ENCODE measurements around the gene TLR7.

TLR7 gene

GRCh38 chrX:12891171-12891570, 24.3 kb downstream of the TLR7 start:
- Histone ChIP-seq H3K27me3 (ENCODE audit: control insufficient read depth, insufficient read depth, low read length) (no peaks in the 10 kb centered on the region), H3K4me1 (ENCODE audit: control insufficient read depth, insufficient read depth, low read length) (no peaks in the 10 kb centered on the region), H3K27ac (ENCODE audit: low read depth, low read length) (no peak overlapping the region), H3K9me3 (ENCODE audit: control insufficient read depth, insufficient read depth, low read length) (no peaks in the 10 kb centered on the region), H3K9ac (ENCODE audit: low read depth, low read length) (no peak overlapping the region), H3K4me3 (ENCODE audit: low read depth, low read length) (no peak overlapping the region), H3K36me3 (ENCODE audit: control insufficient read depth, insufficient read depth, low read length) (no peaks in the 10 kb centered on the region)

- Histone ChIP-seq H3K9ac (ENCODE audit: low read depth, low read length) (no peak overlapping the region), H3K36me3 (ENCODE audit: control insufficient read depth, insufficient read depth, low read length) (no peaks in the 10 kb centered on the region), H3K9me3 (ENCODE audit: control insufficient read depth, insufficient read depth, low read length) (no peaks in the 10 kb centered on the region), H3K27me3 (ENCODE audit: control insufficient read depth, insufficient read depth, low read length) (no peaks in the 10 kb centered on the region), H3K4me3 (ENCODE audit: low read depth, low read length) (no peak overlapping the region), H3K27ac (ENCODE audit: low read depth, low read length) (no peak overlapping the region), H3K4me1 (ENCODE audit: control insufficient read depth, insufficient read depth, low read length) (no peaks in the 10 kb centered on the region)
Measured at GRCh38 chrX:12891915-12892506, 25.1 kb downstream of the TLR7 start.

GRCh38 chrX:12892716-12893115, 25.8 kb downstream of the TLR7 start:
- Histone ChIP-seq H3K9me3 (ENCODE audit: control insufficient read depth, insufficient read depth, low read length) (no peaks in the 10 kb centered on the region), H3K36me3 (ENCODE audit: control insufficient read depth, insufficient read depth, low read length) (no peaks in the 10 kb centered on the region), H3K4me1 (ENCODE audit: control insufficient read depth, insufficient read depth, low read length) (no peaks in the 10 kb centered on the region), H3K27me3 (ENCODE audit: control insufficient read depth, insufficient read depth, low read length) (no peaks in the 10 kb centered on the region), H3K27ac (ENCODE audit: low read depth, low read length) (no peak overlapping the region), H3K9ac (ENCODE audit: low read depth, low read length) (no peak overlapping the region), H3K4me3 (ENCODE audit: low read depth, low read length) (no peak overlapping the region)

- Histone ChIP-seq H3K9me3 (ENCODE audit: control insufficient read depth, insufficient read depth, low read length) (no peaks in the 10 kb centered on the region), H3K9ac (ENCODE audit: low read depth, low read length) (no peak overlapping the region), H3K4me1 (ENCODE audit: control insufficient read depth, insufficient read depth, low read length) (peaks cover 6% of the 10 kb centered on the region), H3K36me3 (ENCODE audit: control insufficient read depth, insufficient read depth, low read length) (no peaks in the 10 kb centered on the region), H3K4me3 (ENCODE audit: low read depth, low read length) (no peak overlapping the region), H3K27me3 (ENCODE audit: control insufficient read depth, insufficient read depth, low read length) (no peaks in the 10 kb centered on the region), H3K27ac (ENCODE audit: low read depth, low read length) (no peak overlapping the region)
Measured at GRCh38 chrX:12894074-12895030, 27.5 kb downstream of the TLR7 start.

GRCh38 chrX:12895866-12896265, 29.0 kb downstream of the TLR7 start:
- H3K27ac ChIP-seq (ENCODE audit: low read depth, low read length), result no peak overlapping the region
- no peaks in the 10 kb centered on the region for H3K9me3 ChIP-seq (ENCODE audit: control insufficient read depth, insufficient read depth, low read length)
- H3K9ac ChIP-seq (ENCODE audit: low read depth, low read length), result no peak overlapping the region
- no peak overlapping the region for H3K4me3 ChIP-seq (ENCODE audit: low read depth, low read length)
- no peaks in the 10 kb centered on the region for H3K36me3 ChIP-seq (ENCODE audit: control insufficient read depth, insufficient read depth, low read length)
- H3K4me1 ChIP-seq (ENCODE audit: control insufficient read depth, insufficient read depth, low read length), result peaks cover 16% of the 10 kb centered on the region
- no peaks in the 10 kb centered on the region for H3K27me3 ChIP-seq (ENCODE audit: control insufficient read depth, insufficient read depth, low read length)

- Histone ChIP-seq H3K36me3 (ENCODE audit: control insufficient read depth, insufficient read depth, low read length) (no peaks in the 10 kb centered on the region), H3K27me3 (ENCODE audit: control insufficient read depth, insufficient read depth, low read length) (no peaks in the 10 kb centered on the region), H3K9ac (ENCODE audit: low read depth, low read length) (no peak overlapping the region), H3K4me3 (ENCODE audit: low read depth, low read length) (no peak overlapping the region), H3K9me3 (ENCODE audit: control insufficient read depth, insufficient read depth, low read length) (no peaks in the 10 kb centered on the region), H3K27ac (ENCODE audit: low read depth, low read length) (no peak overlapping the region), H3K4me1 (ENCODE audit: control insufficient read depth, insufficient read depth, low read length) (peaks cover 16% of the 10 kb centered on the region)
Measured at GRCh38 chrX:12896935-12897334, 30.1 kb downstream of the TLR7 start.

- Histone ChIP-seq H3K4me1 (ENCODE audit: control insufficient read depth, insufficient read depth, low read length) (peaks cover 16% of the 10 kb centered on the region), H3K9me3 (ENCODE audit: control insufficient read depth, insufficient read depth, low read length) (no peaks in the 10 kb centered on the region), H3K27me3 (ENCODE audit: control insufficient read depth, insufficient read depth, low read length) (no peaks in the 10 kb centered on the region)
Measured at GRCh38 chrX:12898073-12898472, 31.2 kb downstream of the TLR7 start.

GRCh38 chrX:12899506-12899905, 32.6 kb downstream of the TLR7 start:
- Histone ChIP-seq H3K9me3 (ENCODE audit: control insufficient read depth, insufficient read depth, low read length) (no peaks in the 10 kb centered on the region), H3K4me1 (ENCODE audit: control insufficient read depth, insufficient read depth, low read length) (peaks cover 16% of the 10 kb centered on the region), H3K4me3 (ENCODE audit: low read depth, low read length) (0 out of 2 replicates have a peak overlapping the region, but pooled peaks have one; percentile 5), H3K9ac (ENCODE audit: low read depth, low read length) (peak overlapping the region; percentile 26; the same call in 1 of the 2 replicates), H3K27ac (ENCODE audit: low read depth, low read length) (no peak overlapping the region), H3K36me3 (ENCODE audit: control insufficient read depth, insufficient read depth, low read length) (no peaks in the 10 kb centered on the region), H3K27me3 (ENCODE audit: control insufficient read depth, insufficient read depth, low read length) (no peaks in the 10 kb centered on the region)

More at GRCh38 chrX:12898073-12898472, 31.2 kb downstream of the TLR7 start:
- no peak overlapping the region for H3K4me3 ChIP-seq (ENCODE audit: low read depth, low read length)
- no peaks in the 10 kb centered on the region for H3K36me3 ChIP-seq (ENCODE audit: control insufficient read depth, insufficient read depth, low read length)
- no peak overlapping the region for H3K27ac ChIP-seq (ENCODE audit: low read depth, low read length)
- no peak overlapping the region for H3K9ac ChIP-seq (ENCODE audit: low read depth, low read length)

- Histone ChIP-seq H3K9ac (ENCODE audit: low read depth, low read length) (no peak overlapping the region), H3K27me3 (ENCODE audit: control insufficient read depth, insufficient read depth, low read length) (no peaks in the 10 kb centered on the region), H3K36me3 (ENCODE audit: control insufficient read depth, insufficient read depth, low read length) (no peaks in the 10 kb centered on the region), H3K9me3 (ENCODE audit: control insufficient read depth, insufficient read depth, low read length) (no peaks in the 10 kb centered on the region), H3K27ac (ENCODE audit: low read depth, low read length) (no peak overlapping the region), H3K4me1 (ENCODE audit: control insufficient read depth, insufficient read depth, low read length) (peaks cover 16% of the 10 kb centered on the region), H3K4me3 (ENCODE audit: low read depth, low read length) (no peak overlapping the region)
Measured at GRCh38 chrX:12901486-12901885, 34.6 kb downstream of the TLR7 start.

- H3K27ac ChIP-seq (ENCODE audit: low read depth, low read length), result no peak overlapping the region
Measured at GRCh38 chrX:12903646-12904045, 36.8 kb downstream of the TLR7 start.

More at GRCh38 chrX:12903646-12904045, 36.8 kb downstream of the TLR7 start:
- H3K9me3 ChIP-seq (ENCODE audit: control insufficient read depth, insufficient read depth, low read length), result no peaks in the 10 kb centered on the region
- H3K9ac ChIP-seq (ENCODE audit: low read depth, low read length), result no peak overlapping the region
- no peak overlapping the region for H3K4me3 ChIP-seq (ENCODE audit: low read depth, low read length)
- no peaks in the 10 kb centered on the region for H3K36me3 ChIP-seq (ENCODE audit: control insufficient read depth, insufficient read depth, low read length)
- peaks cover 16% of the 10 kb centered on the region for H3K4me1 ChIP-seq (ENCODE audit: control insufficient read depth, insufficient read depth, low read length)
- H3K27me3 ChIP-seq (ENCODE audit: control insufficient read depth, insufficient read depth, low read length), result no peaks in the 10 kb centered on the region

Measured in HUES48 (cell line).